ENCODE measurements around the gene RCSD1.

RCSD1 gene

GRCh38 chr1:167714439-167715156, 84.6 kb downstream of the RCSD1 start:
- H3K36me3 ChIP-seq (replicated peaks; ENCODE audit: low read depth, low read length): no peaks in the 10 kb centered on the region
- H4K20me1 ChIP-seq (ENCODE audit: insufficient read depth, low read length): no peaks in the 10 kb centered on the region
- peaks cover 55% of the 10 kb centered on the region for H3K4me1 ChIP-seq (ENCODE audit: low read length)
- peaks cover 27% of the 10 kb centered on the region for H3K27me3 ChIP-seq (ENCODE audit: low read depth, low read length)
- peak overlapping the region; percentile 80 for H3K4me3 ChIP-seq (ENCODE audit: low read length)
- peak overlapping the region; percentile 89 for H2AFZ ChIP-seq (ENCODE audit: low read depth, low read length)
- H3K9ac ChIP-seq (ENCODE audit: low read length): peak overlapping the region; percentile 85
- peak overlapping the region; percentile 80 for H3K27ac ChIP-seq (ENCODE audit: low read length)
- no peaks in the 10 kb centered on the region for H3K9me3 ChIP-seq (ENCODE audit: insufficient read depth, low read length)
- no peaks in the 10 kb centered on the region for H3K79me2 ChIP-seq (ENCODE audit: low read length)
- TF ChIP-seq EZH2phosphoT487 (IDR thresholded peaks at IDR 0.05; ENCODE audit: low read depth): no peak
- TF ChIP-seq, protein P1, sequence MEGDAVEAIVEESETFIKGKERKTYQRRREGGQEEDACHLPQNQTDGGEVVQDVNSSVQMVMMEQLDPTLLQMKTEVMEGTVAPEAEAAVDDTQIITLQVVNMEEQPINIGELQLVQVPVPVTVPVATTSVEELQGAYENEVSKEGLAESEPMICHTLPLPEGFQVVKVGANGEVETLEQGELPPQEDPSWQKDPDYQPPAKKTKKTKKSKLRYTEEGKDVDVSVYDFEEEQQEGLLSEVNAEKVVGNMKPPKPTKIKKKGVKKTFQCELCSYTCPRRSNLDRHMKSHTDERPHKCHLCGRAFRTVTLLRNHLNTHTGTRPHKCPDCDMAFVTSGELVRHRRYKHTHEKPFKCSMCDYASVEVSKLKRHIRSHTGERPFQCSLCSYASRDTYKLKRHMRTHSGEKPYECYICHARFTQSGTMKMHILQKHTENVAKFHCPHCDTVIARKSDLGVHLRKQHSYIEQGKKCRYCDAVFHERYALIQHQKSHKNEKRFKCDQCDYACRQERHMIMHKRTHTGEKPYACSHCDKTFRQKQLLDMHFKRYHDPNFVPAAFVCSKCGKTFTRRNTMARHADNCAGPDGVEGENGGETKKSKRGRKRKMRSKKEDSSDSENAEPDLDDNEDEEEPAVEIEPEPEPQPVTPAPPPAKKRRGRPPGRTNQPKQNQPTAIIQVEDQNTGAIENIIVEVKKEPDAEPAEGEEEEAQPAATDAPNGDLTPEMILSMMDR (IDR thresholded peaks at IDR 0.05; ENCODE audit: low read depth, low read length): peak; percentile 18; the same call in 1 of the 2 replicates
- peak overlapping the region; percentile 96 for H3K4me2 ChIP-seq (ENCODE audit: low read length)

- H3K9me3 ChIP-seq (ENCODE audit: insufficient read depth, low read length): no peaks in the 10 kb centered on the region
- TF ChIP-seq, protein P1 (IDR thresholded peaks at IDR 0.05; ENCODE audit: low read depth, low read length): peak; percentile 95
- TF ChIP-seq EZH2phosphoT487 (IDR thresholded peaks at IDR 0.05; ENCODE audit: low read depth): no peak
- peak overlapping the region; percentile 80 for H3K4me3 ChIP-seq (ENCODE audit: low read length)
- H3K79me2 ChIP-seq (ENCODE audit: low read length): no peaks in the 10 kb centered on the region
- peak overlapping the region; percentile 70 for H2AFZ ChIP-seq (ENCODE audit: low read depth, low read length)
- H3K4me2 ChIP-seq (ENCODE audit: low read length): peak overlapping the region; percentile 96
- peaks cover 24% of the 10 kb centered on the region for H3K27me3 ChIP-seq (ENCODE audit: low read depth, low read length)
- no peaks in the 10 kb centered on the region for H4K20me1 ChIP-seq (ENCODE audit: insufficient read depth, low read length)
- peaks cover 56% of the 10 kb centered on the region for H3K4me1 ChIP-seq (ENCODE audit: low read length)
- no peaks in the 10 kb centered on the region for H3K36me3 ChIP-seq (replicated peaks; ENCODE audit: low read depth, low read length)
- H3K27ac ChIP-seq (ENCODE audit: low read length): peak overlapping the region; percentile 80
- peak overlapping the region; percentile 87 for H3K9ac ChIP-seq (ENCODE audit: low read length)
Measured at GRCh38 chr1:167715157-167715999, 85.3 kb downstream of the RCSD1 start.

GRCh38 chr1:167716000-167716271, 85.9 kb downstream of the RCSD1 start:
- H2AFZ ChIP-seq (ENCODE audit: low read depth, low read length): peak overlapping the region; percentile 69

More at GRCh38 chr1:167716000-167716271, 85.9 kb downstream of the RCSD1 start:
- no peak for TF ChIP-seq EZH2phosphoT487 (IDR thresholded peaks at IDR 0.05; ENCODE audit: low read depth)
- TF ChIP-seq, protein P1 (IDR thresholded peaks at IDR 0.05; ENCODE audit: low read depth, low read length): no peak
- H3K4me1 ChIP-seq (ENCODE audit: low read length): peaks cover 56% of the 10 kb centered on the region
- H3K4me3 ChIP-seq (ENCODE audit: low read length): peak overlapping the region; percentile 80
- no peaks in the 10 kb centered on the region for H3K9me3 ChIP-seq (ENCODE audit: insufficient read depth, low read length)
- no peaks in the 10 kb centered on the region for H3K79me2 ChIP-seq (ENCODE audit: low read length)
- H3K36me3 ChIP-seq (replicated peaks; ENCODE audit: low read depth, low read length): no peaks in the 10 kb centered on the region
- peaks cover 18% of the 10 kb centered on the region for H3K27me3 ChIP-seq (ENCODE audit: low read depth, low read length)
- no peaks in the 10 kb centered on the region for H4K20me1 ChIP-seq (ENCODE audit: insufficient read depth, low read length)
- H3K4me2 ChIP-seq (ENCODE audit: low read length): peak overlapping the region; percentile 94
- H3K9ac ChIP-seq (ENCODE audit: low read length): peak overlapping the region; percentile 87
- H3K27ac ChIP-seq (ENCODE audit: low read length): peak overlapping the region; percentile 80
